Heart left ventricle (tissue), 13 donors: ENCODE measurements around the gene AOC3.

Experiments used
- POLR2A ChIP-seq, 2 donors: fragments of 450-650 bp; IDR thresholded peaks; one replicate each; pipeline ENCODE4 v1.6.1; 2017; ENCODE audit warnings: antibody characterized with exemption in 2 of 2, mild to moderate bottlenecking in 2 of 2, moderate library complexity in 2 of 2
- TF ChIP-seq, protein P1 (sequence below), 12 donors: fragments of 200-600 bp; sonication (generic) in 4 of 12; IDR thresholded peaks; one replicate each; pipeline versions ENCODE4 v1.5.0 to v1.8.0; 2018 to 2022; ENCODE audit warnings: antibody characterized with exemption in 12 of 12, mild to moderate bottlenecking in 5 of 12
- donor health status: ischemic (EF 13 %, LVEDD 7.1; RV severe dilation, severe dysfunction).
- donor health status: DM: no; HTN: yes; CAD: no.
- donor health status: DM: no; HTN: no; CAD: no.
- donor health status: ischemic (EF 25% LVEDD 6.9; RV normal size, moderate dysfunction).
- donor health status: ischemic (EF 25% LVEDD 5.7; RV mildly dilated, moderate dysfunction).
- donor health status: ischemic (EF 35%, LVEDD 5.7; RV mildly dilated, moderate dysfunction).
- donor health status: nonischemic (EF 11% LVEDD 7.7; RV severe dilation, severe dysfunction).
- donor health status: DM: yes; HTN: yes; CAD: no.
- donor health status: PGD.
- donor health status: ischemic (EF 29% LVEDD 5.4; RV normal size, mild dysfunction).
- donor health status: nonischemic (EF 23%, LVEDD 6.1; RV moderate dilation, normal function).

DNA sequence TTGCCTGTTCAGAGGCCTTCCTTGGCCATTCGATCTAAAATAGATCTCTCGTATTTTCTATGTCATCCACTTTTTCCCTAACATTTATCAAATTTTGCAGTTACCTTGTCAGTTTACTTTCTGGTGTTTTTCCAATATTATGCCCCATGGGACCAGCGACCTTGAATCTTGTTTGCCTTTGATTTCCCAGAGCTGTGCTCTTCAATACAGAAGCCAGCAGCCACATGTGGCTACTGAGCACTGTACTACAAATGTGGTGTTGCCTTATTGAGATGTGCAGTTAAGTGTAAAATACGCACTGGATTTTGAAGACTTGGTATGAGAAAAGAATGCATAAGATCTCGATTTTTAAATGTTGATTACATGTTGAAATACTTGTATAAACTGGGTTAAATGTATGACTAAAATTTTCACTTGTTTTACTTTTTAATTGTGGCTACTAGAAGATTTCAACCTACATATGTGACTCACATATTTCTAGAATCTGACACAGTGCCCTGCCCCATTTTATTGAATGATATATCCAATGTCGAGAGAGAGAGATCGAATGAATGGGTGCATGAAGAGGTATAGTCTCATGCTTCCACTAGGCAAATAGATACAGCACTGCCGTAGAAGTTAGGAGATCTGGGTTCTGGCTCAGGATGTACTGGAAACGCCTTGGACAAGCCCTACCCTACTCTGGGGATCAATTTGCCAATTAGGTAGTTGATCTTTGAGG lies 18.6 kb upstream of the AOC3 start:
- TF ChIP-seq, protein P1, sequence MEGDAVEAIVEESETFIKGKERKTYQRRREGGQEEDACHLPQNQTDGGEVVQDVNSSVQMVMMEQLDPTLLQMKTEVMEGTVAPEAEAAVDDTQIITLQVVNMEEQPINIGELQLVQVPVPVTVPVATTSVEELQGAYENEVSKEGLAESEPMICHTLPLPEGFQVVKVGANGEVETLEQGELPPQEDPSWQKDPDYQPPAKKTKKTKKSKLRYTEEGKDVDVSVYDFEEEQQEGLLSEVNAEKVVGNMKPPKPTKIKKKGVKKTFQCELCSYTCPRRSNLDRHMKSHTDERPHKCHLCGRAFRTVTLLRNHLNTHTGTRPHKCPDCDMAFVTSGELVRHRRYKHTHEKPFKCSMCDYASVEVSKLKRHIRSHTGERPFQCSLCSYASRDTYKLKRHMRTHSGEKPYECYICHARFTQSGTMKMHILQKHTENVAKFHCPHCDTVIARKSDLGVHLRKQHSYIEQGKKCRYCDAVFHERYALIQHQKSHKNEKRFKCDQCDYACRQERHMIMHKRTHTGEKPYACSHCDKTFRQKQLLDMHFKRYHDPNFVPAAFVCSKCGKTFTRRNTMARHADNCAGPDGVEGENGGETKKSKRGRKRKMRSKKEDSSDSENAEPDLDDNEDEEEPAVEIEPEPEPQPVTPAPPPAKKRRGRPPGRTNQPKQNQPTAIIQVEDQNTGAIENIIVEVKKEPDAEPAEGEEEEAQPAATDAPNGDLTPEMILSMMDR (IDR thresholded peaks at IDR 0.05), result no peak
- no peak for TF ChIP-seq POLR2A (IDR thresholded peaks at IDR 0.05)
